Esophagus muscularis mucosa (tissue), 4 donors: ENCODE data around the gene SAA1.

Experiments used
- CTCF ChIP-seq, 3 experiments: fragments of 200-600 bp in 2 of 3; fragments of 450-650 bp in 1 of 3; sonication (generic) in 2 of 3; IDR thresholded peaks; one replicate each; pipeline ENCODE4 v1.5.1; 2017 to 2019; ENCODE audit warnings: antibody characterized with exemption in 3 of 3, mild to moderate bottlenecking in 2 of 3, moderate library complexity in 1 of 3
- EP300 ChIP-seq: sonication (generic); formaldehyde crosslinking; IDR thresholded peaks from one replicate; pipeline ENCODE4 v1.6.1; 2017; ENCODE audit warnings: antibody characterized with exemption
- POLR2A ChIP-seq: fragments of 450-650 bp; IDR thresholded peaks from one replicate; pipeline ENCODE4 v1.6.1; 2017; ENCODE audit warnings: antibody characterized with exemption, moderate library complexity, mild to moderate bottlenecking, low read depth
- POLR2AphosphoS5 ChIP-seq, 2 donors: sonication (generic); formaldehyde crosslinking; IDR thresholded peaks; one replicate each; pipeline ENCODE4 v1.6.1; 2017; ENCODE audit warnings: antibody characterized with exemption in 2 of 2

- TF ChIP-seq CTCF (IDR thresholded peaks at IDR 0.05) = no peak
- TF ChIP-seq EP300 = no peak
- TF ChIP-seq POLR2A = no peak
- no peak for TF ChIP-seq POLR2AphosphoS5 (IDR thresholded peaks at IDR 0.05)
Measured at GRCh38 chr11:18282626-18283025, 16.6 kb downstream of the SAA1 start.
